GM18517 (cell line): ENCODE measurements around the gene TAOK1.

Experiments
- ATAC-seq: cut with Tn5 transposase; IDR thresholded peaks from one replicate; pipeline ENCODE4 v1.9.1; 2021; ENCODE audit warnings: mild to moderate bottlenecking, moderate library complexity; ENCODE audit not compliant: unreplicated experiment

The TAOK1 gene

DNA sequence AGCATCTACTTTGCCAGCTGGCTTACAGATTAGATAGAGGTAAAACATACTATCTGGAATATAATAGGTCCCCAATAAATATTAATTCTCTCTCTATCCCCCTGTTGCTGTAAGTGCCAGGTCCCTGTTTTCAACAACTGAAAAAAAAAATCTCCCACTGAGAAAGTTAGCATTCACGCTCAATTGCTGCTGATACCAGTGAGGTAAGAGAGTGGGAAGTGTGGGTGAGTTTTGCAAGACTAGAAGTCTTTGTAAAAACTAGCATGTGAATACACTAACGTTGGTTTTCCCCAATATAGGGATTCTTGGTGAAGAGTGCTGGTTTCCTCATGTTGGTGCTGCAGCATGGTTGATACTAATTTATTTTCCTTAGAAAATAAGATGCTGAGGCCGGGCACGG is 11.7 kb upstream of the TAOK1 start:
- no peak for ATAC-seq

DNA sequence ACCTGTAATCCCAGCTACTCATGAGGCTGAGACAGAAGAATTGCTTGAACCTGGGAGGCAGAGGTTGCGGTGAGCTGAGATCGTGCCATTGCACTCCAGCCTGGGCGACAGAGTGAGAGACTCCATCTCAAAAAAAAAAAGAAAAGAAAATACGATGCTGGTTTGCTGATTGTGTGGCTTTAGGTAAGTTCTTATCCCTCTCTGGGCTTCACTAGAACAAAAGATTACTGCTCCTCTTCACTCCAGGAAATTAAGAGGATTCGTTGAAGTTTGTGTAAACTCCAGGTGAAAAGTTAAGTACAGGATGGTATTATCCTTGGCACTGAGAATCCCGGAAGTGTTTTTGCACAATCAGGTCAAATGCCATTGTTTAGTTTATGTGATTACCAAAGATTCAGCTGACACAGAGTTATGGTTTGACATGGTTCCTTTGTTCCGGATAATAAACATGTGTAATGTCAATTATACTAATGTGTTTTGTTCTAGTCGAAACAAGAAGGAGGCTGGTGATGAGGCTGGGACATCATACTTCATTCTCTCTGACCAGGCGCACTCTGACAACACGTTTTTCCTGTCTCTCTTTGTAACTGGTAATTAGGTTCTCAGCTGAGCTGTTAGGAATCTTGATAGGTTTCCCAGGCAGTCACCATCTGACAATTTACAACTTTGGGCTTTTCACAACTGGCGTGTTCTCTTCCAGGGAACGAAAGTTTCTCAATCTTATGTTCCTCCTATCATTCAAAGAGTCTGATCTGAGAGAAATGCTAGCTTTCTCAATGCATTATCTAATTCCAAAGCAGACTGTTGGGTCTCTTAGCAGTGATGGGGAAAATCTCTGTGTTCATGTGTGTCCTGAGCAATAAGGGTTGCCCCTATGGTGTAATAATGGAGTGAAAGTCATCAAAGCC is 10.8 kb upstream of the TAOK1 start:
- no peak for ATAC-seq

DNA sequence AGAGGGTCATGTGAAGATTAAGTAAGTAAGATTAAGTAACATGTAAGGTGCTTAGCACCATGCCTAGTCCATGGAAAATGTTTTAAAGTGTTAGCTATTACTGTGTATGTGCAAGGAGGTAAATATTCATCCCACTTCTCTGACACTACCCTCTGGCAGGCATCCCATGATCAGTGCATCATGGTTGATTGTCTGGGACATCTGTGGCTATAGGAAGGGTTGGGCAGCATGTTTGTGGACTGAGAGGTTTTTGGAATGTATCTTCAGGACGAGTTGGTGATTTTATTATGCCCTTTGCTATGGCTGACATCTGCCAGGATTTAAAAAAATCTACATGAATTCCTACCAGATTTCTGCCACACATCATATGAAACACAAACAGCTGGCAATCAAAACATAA is 6.5 kb upstream of the TAOK1 start:
- no peak for ATAC-seq

DNA sequence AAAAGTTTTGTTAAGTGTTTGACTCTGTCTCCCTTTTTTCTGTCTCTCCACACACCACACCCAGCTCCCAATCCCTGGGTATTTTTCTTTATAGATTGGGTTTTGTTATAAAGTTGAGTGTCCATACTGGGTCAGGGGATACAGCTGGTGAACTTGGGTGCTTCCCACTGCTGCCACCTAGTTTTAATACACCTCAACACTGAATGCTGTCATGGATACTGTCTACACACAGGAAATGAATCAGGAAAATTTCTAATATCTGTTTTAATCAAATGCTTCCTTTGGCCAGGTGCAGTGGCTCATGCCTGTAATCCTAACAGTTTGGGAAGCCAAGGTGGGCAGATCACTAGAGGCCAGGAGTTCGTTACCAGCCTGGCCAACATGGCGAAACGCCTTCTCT is 5.3 kb upstream of the TAOK1 start:
- no peak for ATAC-seq

DNA sequence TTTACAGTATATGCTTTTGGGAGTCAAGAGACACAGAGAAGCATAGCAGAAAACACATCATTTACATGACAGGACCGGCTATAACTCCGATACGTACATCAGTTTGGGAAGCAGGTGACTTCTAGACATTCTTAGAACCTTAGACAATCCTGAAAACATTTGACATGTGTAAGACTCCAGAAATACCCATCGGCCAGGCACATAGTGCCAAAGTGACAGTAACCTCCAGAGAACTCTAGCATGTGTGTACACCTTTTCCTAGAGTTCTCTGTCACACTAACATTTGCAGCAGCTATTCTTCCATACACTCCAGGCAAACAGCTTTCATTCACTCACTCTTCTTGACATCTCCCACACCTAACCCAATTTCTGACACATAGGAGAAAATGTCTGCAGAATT is 3.4 kb upstream of the TAOK1 start:
- no peak for ATAC-seq

DNA sequence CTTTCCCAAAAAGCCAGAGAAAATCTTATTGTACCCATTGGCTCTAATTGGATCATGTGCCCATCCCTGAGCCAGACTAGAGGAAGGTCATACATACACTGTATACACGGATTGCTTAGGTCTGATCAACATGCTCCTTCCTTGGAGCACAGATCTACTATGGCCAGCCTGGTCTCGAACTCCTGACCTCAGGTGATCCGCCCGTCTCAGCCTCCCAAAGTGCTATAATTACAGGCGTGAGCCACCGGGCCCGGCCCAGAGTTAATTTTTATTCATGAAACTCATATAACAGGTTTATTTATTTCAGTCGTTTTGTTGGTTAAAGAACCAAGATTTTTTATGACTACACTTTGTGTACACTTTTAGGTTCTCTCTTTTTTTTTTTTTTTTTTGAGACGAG is 1.2 kb upstream of the TAOK1 start:
- no peak for ATAC-seq

DNA sequence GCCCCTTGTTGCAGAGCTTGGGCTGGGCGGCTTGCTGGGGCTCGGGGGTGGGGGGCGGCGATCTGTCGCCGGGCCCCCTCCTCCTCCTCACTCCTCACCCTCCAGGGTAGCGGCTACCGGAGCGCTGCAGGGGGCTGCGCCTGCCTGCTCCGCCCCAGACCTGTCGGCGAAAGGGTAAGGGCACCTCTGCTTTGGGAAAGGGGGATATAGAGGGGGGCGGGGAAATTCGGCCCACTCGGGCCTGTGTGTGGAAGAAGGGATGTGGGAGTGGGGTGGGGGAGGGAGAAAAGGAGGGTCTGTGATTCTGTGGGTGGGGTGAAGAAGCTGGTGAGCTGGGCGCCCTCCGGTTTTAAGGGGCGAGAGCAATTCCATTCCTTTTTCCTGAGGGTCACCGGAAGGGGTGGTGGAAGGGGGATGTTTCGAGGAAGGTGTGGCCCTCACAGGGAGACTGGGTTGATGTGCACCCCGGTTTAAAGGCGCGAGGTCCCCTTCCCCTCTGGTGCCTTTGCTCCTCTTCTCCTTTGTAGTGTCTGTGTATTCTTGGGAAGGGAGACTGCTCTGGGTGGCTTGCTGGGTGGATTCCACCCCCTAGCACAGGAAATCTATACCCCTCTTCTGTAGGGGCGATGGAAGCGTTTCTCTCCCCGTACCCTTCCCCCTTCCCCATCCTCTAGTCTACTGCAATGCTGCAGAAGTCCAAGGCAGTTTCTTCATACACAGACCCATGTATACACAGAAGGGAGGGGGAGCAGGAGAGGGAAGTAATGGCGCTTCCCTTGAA is 878 bp downstream of the TAOK1 start:
- no peak for ATAC-seq

DNA sequence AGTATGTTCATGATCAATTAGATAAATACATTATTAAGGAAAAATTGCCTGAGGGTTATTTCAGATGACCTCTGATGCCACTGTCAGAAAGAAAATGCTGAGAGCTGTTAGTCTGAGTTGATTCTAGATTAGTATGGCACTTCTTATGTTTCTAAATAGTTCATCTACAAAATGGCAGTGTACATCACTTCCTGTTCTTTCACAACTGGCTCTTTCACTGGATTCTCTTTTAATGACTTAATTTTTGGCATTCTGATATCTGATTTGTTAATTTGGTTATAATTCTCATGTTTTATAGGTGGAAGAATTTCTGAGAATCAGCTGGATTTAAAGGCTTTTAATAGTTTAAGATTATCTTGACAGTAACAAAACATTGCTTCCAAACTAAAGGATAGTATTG is 3.3 kb downstream of the TAOK1 start:
- ATAC-seq: no peak

DNA sequence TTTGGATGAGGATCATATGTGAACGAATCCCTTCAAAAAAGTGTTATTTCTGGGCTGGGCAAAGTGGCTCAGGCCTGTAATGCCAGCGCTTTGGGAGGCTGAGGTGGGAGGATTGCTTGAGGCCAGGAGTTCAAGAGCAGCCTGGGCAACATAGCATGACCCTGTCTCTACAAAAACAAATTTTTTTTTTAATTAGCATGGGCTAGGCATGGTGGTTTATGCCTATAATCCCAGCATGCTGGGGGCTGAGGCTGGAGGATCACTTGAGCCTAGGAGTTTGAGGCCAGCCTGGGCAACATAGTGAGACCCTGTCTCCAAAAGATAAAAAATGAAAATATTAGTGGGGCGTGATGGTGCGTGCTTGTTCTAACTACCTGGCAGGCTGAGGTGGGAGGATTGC is 4.6 kb downstream of the TAOK1 start:
- ATAC-seq: no peak

DNA sequence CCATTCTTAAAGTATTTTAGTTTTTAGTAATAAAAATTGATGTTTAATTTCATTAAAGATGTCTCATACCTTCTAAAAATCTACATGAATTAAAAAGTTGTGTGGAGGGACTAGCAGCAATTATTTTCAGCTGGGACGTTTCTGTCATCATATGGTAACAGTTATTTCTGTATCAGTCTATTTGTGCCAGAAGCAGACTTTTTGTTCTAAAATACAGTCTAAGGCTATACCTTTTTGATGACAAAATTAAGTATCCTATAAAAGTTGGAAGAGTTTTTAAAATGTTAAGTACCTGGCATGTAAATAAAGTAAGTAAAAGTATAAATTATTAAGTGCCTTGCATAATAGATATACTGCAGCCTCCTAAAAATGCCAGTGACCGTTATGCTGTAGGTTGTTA is 5.9 kb downstream of the TAOK1 start:
- no peak for ATAC-seq

DNA sequence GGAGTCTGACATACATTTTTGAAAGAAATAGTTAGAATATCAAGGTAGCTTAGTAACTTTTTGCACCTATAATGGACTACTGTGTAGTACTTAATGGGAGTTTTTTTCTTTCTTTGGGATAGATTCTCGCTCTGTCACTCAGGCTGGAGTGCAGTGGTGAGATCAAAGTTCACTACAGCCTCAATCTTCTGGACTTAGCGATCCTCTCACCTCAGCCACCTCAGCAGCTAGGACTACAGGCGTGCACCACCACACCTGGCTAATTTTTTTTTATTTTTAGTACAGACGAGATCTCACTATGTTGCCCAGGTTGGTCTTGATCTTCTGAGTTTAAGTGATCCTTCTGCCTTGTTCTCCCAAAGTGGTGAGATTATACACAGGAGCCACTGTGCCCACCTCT is 9.5 kb downstream of the TAOK1 start:
- no peak for ATAC-seq

DNA sequence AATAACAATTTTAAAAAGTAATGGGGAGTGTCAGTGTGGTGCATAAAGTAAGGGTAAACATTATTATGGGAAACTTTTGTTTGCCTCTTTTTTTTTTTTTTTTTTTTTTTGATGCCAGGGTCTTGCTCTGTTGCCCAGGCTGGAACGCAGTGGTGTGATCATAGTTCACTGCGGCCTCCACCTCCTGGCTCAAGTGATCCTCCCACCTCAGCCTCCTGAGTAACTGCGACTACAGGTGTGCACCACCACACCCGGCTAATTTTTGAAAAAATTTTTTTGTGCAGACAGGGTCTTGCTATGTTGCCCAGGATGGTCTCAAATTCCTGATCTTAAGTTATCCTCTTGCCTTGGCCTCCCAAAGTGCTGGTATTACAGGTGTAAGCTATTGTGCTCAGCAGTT is 10.7 kb downstream of the TAOK1 start:
- ATAC-seq: no peak

DNA sequence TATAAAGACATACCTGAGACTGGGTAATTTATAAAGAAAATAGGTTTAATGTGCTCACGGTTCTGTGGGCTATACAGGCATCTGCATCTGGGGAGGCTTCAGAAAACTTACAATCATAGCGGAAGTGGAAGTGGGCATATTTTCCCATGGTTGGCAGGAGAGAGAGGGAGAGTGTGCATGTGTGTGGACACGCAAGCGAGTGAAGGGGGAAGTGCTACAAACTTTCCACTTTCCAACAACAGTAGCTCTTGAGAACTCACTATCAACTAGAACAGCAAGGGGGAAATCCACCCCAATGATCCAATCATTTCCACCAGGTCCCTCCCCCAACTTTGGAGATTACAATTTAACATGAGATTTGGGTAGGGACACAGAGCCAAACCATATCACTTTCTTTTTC is 11.1 kb downstream of the TAOK1 start:
- no peak for ATAC-seq

DNA sequence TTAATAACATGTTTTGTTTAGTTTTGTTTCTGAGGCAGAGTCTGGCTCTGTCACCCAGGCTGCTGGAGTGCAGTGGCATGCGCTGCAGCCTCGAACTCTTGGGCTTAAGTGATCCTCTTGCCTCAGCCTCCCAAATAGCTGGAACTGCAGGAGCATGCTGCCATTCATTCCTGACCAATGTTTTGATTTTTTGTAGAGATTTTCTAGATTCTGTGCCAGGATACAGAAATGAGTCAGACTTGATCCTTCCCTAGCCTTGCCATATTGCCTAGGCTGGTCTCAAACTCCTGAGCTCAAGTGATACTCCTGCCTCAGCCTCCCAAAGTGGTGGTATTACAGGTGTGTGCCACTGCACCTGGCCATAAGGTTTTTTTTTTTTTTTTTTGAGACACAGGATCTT is 17.7 kb downstream of the TAOK1 start:
- ATAC-seq: no peak

DNA sequence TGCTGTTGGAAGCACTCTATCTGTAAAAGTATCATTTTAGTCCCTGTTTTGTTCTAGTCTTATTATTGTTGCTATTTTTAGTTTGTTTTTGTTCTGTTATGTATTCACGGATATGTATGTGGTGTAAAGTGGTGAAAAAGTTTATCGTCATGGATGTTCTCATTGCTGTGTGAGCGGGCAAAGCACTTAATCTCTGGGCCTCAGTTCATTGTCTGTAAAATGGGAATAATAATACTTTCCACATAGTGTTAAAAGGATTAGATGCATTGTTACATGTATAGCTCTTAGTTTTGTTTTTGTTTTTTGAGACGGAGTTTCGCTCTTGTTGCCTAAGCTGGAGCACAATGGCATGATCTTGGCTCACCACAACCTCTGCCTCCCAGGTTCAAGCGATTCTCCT is 19.8 kb downstream of the TAOK1 start:
- no peak for ATAC-seq

DNA sequence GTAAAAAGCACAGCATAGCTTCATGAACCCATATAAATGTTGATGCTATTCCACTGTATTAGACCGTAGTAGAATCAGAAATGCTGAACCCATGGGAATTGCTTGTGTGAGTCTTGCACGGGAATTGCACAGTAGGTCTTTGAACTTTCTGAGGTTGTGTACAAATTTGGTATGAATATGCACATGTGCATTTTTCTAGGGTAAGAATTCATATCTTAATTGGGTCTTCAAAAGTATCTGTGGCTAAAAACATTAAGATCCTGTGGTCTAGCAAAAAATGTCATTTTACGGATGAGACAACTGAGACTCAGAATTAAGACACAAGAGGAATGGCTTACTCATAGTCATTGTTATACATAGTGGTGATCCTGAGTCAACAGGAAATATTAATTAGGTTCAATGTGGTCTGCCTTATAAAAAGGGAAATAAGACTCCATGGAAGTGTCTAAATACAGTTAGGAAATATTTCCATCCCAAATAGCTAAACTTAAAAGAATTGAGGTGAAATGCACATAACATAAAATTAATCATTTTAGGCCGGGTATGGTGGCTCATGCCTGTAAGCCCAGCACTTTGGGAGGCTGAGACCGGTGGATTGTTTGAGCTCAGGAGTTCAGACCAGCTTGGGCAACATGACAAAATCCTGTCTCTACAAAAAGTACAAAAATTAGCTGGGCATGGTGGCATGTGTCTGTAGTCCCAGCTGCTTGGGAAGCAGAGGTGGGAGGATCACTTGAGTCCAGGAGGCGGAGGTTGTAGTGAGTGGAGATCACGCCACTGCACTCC is 22.8 kb downstream of the TAOK1 start:
- ATAC-seq: no peak

DNA sequence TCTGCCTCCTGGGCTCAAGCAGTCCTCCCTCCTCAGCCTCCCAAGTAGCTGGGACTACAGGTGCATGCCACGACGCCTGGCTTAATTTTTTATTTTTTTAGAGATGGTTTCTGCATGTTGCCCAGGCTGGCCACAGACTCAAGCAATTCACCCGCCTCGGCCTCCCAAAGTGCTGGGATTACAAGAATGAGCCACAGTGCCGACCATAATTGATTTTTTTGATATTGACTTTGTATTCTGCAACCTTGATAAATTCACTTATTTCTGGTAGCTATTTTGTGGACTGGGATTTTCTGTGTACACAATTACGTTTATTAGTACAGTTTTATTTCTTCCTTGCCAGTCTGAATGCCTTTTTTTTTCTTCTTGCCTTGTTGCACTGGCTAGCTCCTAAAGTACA is 30.0 kb downstream of the TAOK1 start:
- ATAC-seq: no peak

DNA sequence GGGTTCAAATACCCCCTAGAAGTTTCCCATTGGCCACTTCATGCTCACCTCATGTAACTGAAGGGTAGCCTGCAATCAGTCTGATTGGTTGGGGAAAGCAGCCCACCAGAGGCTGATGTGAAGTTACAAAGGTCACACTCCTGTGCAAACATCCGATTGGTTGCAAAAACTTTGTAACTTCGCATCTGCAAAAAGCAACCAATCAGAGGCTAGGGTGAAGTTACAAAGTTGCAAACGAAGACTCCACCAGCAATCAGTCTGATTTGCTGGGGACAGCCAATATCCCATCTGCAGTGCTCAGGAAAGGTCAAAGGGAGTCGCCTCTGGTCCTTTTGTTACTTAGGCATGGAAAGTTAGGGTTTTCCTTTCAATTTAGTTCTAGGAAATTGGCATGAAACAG is 40.1 kb downstream of the TAOK1 start:
- no peak for ATAC-seq

DNA sequence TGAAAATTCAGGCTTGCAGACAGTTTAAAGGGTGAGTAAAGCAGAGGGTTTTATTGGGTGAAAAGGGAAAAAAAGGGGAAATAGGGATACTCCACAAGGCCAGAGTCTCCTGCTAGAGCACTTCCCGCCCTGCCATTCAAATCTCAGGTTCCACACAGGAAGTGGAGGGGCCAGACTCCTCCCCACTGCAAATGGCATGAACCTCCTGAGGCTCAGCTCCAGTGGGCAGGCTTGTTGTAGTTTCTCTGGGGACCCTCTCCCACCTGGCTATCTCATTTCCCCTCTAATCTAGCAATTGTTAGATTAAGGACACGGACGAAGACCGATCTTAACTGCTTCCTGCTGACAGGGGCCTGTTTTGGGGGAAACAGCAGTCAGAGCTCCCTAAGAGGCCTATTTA is 43.4 kb downstream of the TAOK1 start:
- ATAC-seq: no peak

DNA sequence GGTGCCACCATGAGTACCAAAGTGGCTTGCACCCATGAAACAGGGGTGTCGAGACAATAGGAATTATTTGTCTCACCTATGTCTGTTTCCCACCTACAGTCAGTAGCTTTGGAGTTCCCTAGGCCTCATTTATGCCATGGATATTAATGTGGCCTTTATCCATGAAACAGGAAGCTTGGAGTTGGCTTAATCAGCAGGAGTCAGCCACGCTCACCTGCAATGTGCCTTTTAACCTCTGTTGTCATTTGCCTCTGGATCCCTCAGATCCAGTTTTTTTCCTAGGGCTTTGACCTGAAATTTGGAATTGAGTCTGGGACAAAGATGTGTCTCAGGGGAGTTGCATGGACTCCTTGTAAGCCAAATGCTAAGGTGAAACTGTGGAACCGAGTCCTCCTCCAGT is 44.4 kb downstream of the TAOK1 start:
- no peak for ATAC-seq

DNA sequence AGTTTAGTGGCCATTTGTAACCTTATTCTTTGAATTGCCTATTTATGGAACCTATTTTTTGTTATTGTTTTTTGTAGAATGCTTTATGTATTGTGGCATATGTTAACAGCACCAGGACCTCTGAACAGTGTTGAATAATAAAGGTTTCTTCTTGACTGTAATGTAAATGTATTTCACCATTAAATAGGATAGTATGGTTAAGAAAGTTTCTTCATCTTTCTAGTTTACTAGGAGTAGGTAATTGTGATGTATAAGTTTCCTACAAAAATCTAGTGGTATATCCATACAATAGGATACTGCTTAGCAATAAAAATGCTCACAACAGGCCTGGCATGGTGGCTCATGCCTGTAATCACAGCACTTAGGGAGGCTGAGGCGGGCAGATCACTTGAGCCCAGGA is 52.3 kb downstream of the TAOK1 start:
- ATAC-seq: no peak
